OCI-LY1 (cell line): ENCODE results near the gene VPS37D.

ENCODE experiments used
- H2AFZ ChIP-seq: fragments of 200-600 bp; sonication (generic), shearing (Covaris generic); 2 replicates; pipeline ENCODE4 v1.6.0; 2014; ENCODE audit warnings: antibody characterized with exemption, mild to moderate bottlenecking, low read length
- H3F3A ChIP-seq: fragments of 200-600 bp; sonication (generic), shearing (Covaris generic); 2 replicates; pipeline ENCODE4 v1.6.0; 2014; ENCODE audit warnings: mild to moderate bottlenecking, antibody characterized with exemption, low read length, moderate library complexity; ENCODE audit not compliant: insufficient read depth
- H3K27ac ChIP-seq: fragments of 200-600 bp; sonication (generic); 2 replicates; pipeline ENCODE4 v1.5.1; 2014; ENCODE audit warnings: low read length, mixed run types, mild to moderate bottlenecking, low read depth; ENCODE audit not compliant: poor library complexity, severe bottlenecking
- H3K27me3 ChIP-seq: fragments of 200-600 bp; sonication (generic); 2 replicates; pipeline ENCODE4 v1.6.0; 2014; ENCODE audit warnings: antibody characterized with exemption, mild to moderate bottlenecking, low read length, moderate library complexity; ENCODE audit not compliant: insufficient read depth
- H3K36me3 ChIP-seq: fragments of 200-600 bp; sonication (generic); 2 replicates; pipeline ENCODE4 v1.6.1; 2014; ENCODE audit warnings: mild to moderate bottlenecking, antibody characterized with exemption, low read length, moderate library complexity, mixed read lengths; ENCODE audit not compliant: insufficient read depth
- H3K4me1 ChIP-seq: fragments of 200-600 bp; sonication (generic); 2 replicates; pipeline ENCODE4 v1.5.1; 2014; ENCODE audit warnings: mild to moderate bottlenecking, low read length, moderate library complexity; ENCODE audit not compliant: insufficient read depth, severe bottlenecking
- H3K4me2 ChIP-seq: fragments of 200-600 bp; sonication (generic), shearing (Covaris generic); 2 replicates; pipeline ENCODE4 v1.6.1; 2014; ENCODE audit warnings: low read length
- H3K4me3 ChIP-seq: fragments of 200-600 bp; sonication (generic); 2 replicates; pipeline ENCODE4 v1.5.1; 2014; ENCODE audit warnings: low read length, low read depth, mild to moderate bottlenecking, mixed read lengths; ENCODE audit not compliant: poor library complexity, severe bottlenecking
- H3K79me2 ChIP-seq: fragments of 200-600 bp; shearing (Covaris generic); 2 replicates; pipeline ENCODE4 v1.6.1; 2016; ENCODE audit warnings: mixed run types, low read length, mixed read lengths; ENCODE audit not compliant: insufficient read depth
- H3K9ac ChIP-seq: fragments of 200-600 bp; sonication (generic), shearing (Covaris generic); 2 replicates; pipeline ENCODE4 v1.6.1; 2014; ENCODE audit warnings: mild to moderate bottlenecking, low read length, mixed read lengths
- H3K9me2 ChIP-seq: fragments of 200-600 bp; sonication (generic), shearing (Covaris generic); 2 replicates; pipeline ENCODE4 v1.6.1; 2014; ENCODE audit warnings: low read depth, mild to moderate bottlenecking, low read length, mixed read lengths
- H3K9me3 ChIP-seq: fragments of 200-600 bp; shearing (Covaris generic); 2 replicates; pipeline ENCODE4 v1.6.1; 2014; ENCODE audit warnings: low read length, mixed read lengths
- H4K20me1 ChIP-seq: fragments of 200-600 bp; sonication (generic), shearing (Covaris generic); 2 replicates; pipeline ENCODE4 v1.6.0; 2016; ENCODE audit warnings: mild to moderate bottlenecking, low read length; ENCODE audit not compliant: insufficient read depth
- EZH2 ChIP-seq: fragments of 200-600 bp; sonication (generic), shearing (Covaris generic); IDR thresholded peaks from 2 replicates; pipeline ENCODE4 v1.8.0; 2017; ENCODE audit warnings: borderline replicate concordance, mixed run types, mild to moderate bottlenecking, antibody characterized with exemption, low read length, moderate library complexity, mixed read lengths
- TF ChIP-seq, protein P1 (sequence below): fragments of 200-600 bp; sonication (generic), shearing (Covaris generic); IDR thresholded peaks from 2 replicates; pipeline ENCODE4 v1.5.1; 2017; ENCODE audit warnings: mild to moderate bottlenecking, antibody characterized with exemption, low read length, moderate library complexity, mixed read lengths

The VPS37D gene

DNA sequence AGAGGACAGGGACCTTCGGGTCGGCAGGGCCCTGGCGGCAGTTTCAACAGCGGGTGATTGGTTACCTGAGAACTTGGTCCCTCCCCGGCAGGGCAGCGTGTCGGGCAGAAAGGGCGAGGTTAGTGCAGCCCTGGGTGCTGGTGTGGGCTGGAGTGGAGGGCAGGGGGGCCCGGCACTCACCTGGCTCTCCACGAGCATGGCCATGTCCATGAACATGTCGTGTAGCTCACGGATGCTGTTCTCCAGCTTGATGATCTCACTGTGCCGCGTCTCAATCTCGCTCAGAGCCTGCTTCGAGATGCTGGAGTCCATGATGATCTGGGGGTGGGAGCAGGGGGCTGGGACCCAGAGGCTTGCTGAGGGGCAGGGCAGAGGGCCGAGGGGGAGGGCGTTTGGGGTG is 35.0 kb downstream of the VPS37D start:
- H3K4me3 ChIP-seq: no peak overlapping the region
- no peaks in the 10 kb centered on the region for H3F3A ChIP-seq
- no peak overlapping the region for H3K9ac ChIP-seq
- peaks cover 22% of the 10 kb centered on the region for H3K36me3 ChIP-seq
- no peak overlapping the region for H3K27ac ChIP-seq
- no peaks in the 10 kb centered on the region for H3K9me2 ChIP-seq
- H2AFZ ChIP-seq: no peak overlapping the region
- peaks cover 10% of the 10 kb centered on the region; the same call in 1 of the 2 replicates for H3K27me3 ChIP-seq
- H3K79me2 ChIP-seq: no peaks in the 10 kb centered on the region
- peaks cover 3% of the 10 kb centered on the region for H3K4me1 ChIP-seq
- H4K20me1 ChIP-seq: no peaks in the 10 kb centered on the region
- H3K4me2 ChIP-seq: no peak overlapping the region
- TF ChIP-seq EZH2: no peak
- TF ChIP-seq, protein P1, sequence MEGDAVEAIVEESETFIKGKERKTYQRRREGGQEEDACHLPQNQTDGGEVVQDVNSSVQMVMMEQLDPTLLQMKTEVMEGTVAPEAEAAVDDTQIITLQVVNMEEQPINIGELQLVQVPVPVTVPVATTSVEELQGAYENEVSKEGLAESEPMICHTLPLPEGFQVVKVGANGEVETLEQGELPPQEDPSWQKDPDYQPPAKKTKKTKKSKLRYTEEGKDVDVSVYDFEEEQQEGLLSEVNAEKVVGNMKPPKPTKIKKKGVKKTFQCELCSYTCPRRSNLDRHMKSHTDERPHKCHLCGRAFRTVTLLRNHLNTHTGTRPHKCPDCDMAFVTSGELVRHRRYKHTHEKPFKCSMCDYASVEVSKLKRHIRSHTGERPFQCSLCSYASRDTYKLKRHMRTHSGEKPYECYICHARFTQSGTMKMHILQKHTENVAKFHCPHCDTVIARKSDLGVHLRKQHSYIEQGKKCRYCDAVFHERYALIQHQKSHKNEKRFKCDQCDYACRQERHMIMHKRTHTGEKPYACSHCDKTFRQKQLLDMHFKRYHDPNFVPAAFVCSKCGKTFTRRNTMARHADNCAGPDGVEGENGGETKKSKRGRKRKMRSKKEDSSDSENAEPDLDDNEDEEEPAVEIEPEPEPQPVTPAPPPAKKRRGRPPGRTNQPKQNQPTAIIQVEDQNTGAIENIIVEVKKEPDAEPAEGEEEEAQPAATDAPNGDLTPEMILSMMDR: no peak
- H3K9me3 ChIP-seq: no peaks in the 10 kb centered on the region

DNA sequence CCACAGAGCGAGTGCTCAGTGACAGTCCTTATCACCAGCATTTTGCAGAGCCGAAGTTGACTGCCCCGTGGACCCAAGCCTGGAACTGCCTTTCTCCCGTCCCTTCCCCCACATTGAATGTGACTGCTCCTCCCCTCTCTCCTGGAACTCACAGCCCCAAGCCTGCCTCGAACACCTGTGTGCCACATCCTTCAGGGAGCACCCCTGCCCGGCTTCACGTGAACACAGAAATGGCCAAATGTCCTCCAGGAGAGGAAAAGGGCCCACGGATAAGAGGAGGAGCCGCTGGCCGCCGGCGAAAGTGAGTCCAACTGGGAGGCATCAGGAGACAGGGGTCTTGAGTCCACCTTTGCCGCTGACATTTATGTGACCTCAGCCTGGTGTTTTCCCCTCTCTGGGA is 35.6 kb downstream of the VPS37D start:
- H3K36me3 ChIP-seq: peaks cover 16% of the 10 kb centered on the region; the same call in 1 of the 2 replicates
- no peaks in the 10 kb centered on the region for H3K79me2 ChIP-seq
- H3K4me2 ChIP-seq: no peak overlapping the region; the same call in 1 of the 2 replicates
- H3F3A ChIP-seq: no peaks in the 10 kb centered on the region
- no peaks in the 10 kb centered on the region for H3K9me3 ChIP-seq
- H3K4me1 ChIP-seq: peaks cover 3% of the 10 kb centered on the region
- no peak overlapping the region for H3K27ac ChIP-seq
- TF ChIP-seq, protein P1: no peak
- no peak for TF ChIP-seq EZH2
- no peaks in the 10 kb centered on the region for H4K20me1 ChIP-seq
- H2AFZ ChIP-seq: no peak overlapping the region
- no peak overlapping the region for H3K9ac ChIP-seq
- H3K4me3 ChIP-seq: no peak overlapping the region
- H3K9me2 ChIP-seq: no peaks in the 10 kb centered on the region
- peaks cover 10% of the 10 kb centered on the region; the same call in 1 of the 2 replicates for H3K27me3 ChIP-seq

DNA sequence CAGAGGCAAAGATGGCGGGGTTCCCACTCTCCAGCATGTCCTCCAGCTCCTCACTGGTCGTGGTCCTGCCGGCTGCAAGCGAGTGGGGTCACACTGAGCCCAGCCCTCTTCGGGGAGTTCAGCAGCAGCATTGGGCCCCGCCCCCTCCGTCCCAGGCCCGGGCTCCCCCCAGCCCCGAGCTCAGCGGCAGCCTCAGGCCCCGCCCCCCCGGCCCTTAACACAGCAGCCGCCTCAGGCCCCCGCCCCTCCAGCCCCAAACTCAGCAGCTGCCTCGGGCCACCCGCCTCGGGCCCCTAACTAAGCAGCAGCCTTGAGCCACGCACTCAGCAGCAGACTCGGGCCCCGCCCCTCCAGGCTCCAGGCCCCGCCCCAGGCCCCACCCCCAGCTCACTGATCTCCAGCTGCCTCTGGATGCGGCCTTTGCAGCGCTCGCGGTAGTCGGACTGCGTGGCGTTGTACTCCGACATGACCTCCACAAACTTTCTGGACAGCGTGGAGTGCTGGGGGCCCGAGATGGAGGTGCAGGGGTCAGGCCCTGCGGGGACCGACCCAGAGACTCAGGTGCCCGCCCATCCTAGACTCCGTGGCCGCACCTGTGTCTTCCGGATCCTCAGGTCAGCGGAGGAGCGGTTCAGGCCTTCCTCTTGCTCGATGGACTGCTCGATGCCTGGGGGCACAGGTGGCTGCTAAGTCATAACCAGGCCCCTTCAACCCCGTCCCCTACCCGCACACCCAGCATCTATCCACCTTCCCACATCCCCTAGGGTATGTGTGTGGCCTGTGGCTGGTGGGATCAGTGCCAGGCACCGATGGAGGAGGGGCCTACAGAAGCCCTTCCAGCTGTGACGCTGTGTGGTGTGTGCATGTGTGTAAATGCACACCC is 36.4 kb downstream of the VPS37D start:
- Histone ChIP-seq H4K20me1 (no peaks in the 10 kb centered on the region), H3K9me2 (no peaks in the 10 kb centered on the region), H3K4me1 (peaks cover 3% of the 10 kb centered on the region), H3K4me3 (peak overlapping the region; percentile 12), H3K4me2 (peak overlapping the region; percentile 36), H3K36me3 (peaks cover 9% of the 10 kb centered on the region; the same call in 1 of the 2 replicates), H3F3A (no peaks in the 10 kb centered on the region), H2AFZ (no peak overlapping the region), H3K9ac (no peak overlapping the region), H3K79me2 (no peaks in the 10 kb centered on the region), H3K27me3 (peaks cover 10% of the 10 kb centered on the region; the same call in 1 of the 2 replicates), H3K27ac (no peak overlapping the region), H3K9me3 (no peaks in the 10 kb centered on the region)
- no peak for TF ChIP-seq EZH2
- TF ChIP-seq, protein P1: no peak
